ENCODE results near the gene LIN7A.

Gene LIN7A

GRCh38 chr12:80781313-80781712 lies 156.4 kb downstream of the LIN7A start:
- Histone ChIP-seq H3K4me3 (ENCODE audit: low read depth, low read length) (no peak overlapping the region), H3K27ac (no peak overlapping the region), H3K36me3 (replicated peaks) (no peaks in the 10 kb centered on the region), H3K27me3 (replicated peaks) (no peaks in the 10 kb centered on the region)
- in situ Hi-C loops (cut with HindIII; ENCODE audit: low pct_ligation_motif_present, low sequenced_read_pairs), result no loop called here
- no peak for TF ChIP-seq CTCF (IDR thresholded peaks at IDR 0.05; ENCODE audit: low read depth, low read length, missing control alignments)
- DNase-seq, result no peak

DNA sequence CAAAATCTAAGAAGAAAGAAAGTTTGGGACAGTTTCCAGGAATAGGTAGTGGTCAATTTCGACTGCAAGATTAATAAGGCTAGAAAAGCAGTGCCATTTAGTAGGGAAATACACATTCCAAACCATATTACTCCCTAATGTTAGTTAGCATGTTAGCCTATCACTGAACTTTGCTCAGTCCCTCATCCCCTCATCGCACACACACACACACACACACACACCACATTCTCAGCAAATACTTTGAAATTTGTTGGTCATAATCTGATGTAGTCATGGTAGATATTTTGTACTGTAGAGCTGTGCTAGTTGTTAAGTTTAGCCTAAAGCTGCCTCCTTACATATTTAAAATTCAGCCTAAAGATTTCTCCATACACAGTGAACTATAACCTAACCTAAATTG lies 157.0 kb downstream of the LIN7A start:
- Histone ChIP-seq H3K27me3 (replicated peaks) (no peaks in the 10 kb centered on the region), H3K36me3 (replicated peaks) (no peaks in the 10 kb centered on the region), H3K27ac (no peak overlapping the region), H3K4me3 (ENCODE audit: low read depth, low read length) (no peak overlapping the region)
- in situ Hi-C loops (cut with HindIII; ENCODE audit: low pct_ligation_motif_present, low sequenced_read_pairs), result no loop called here
- TF ChIP-seq CTCF (IDR thresholded peaks at IDR 0.05; ENCODE audit: low read depth, low read length, missing control alignments), result no peak
- no peak for DNase-seq

- TF ChIP-seq CTCF (IDR thresholded peaks at IDR 0.05; ENCODE audit: low read depth, low read length, missing control alignments), result no peak
- peak; percentile 93 for DNase-seq
- Histone ChIP-seq H3K4me3 (ENCODE audit: low read depth, low read length) (no peak overlapping the region), H3K36me3 (replicated peaks) (no peaks in the 10 kb centered on the region), H3K27me3 (replicated peaks) (no peaks in the 10 kb centered on the region), H3K27ac (peak overlapping the region; percentile 83)
- in situ Hi-C loops (cut with HindIII; ENCODE audit: low pct_ligation_motif_present, low sequenced_read_pairs), result no loop called here
Observed at GRCh38 chr12:80778005-80778541, 159.7 kb downstream of the LIN7A start.

DNA sequence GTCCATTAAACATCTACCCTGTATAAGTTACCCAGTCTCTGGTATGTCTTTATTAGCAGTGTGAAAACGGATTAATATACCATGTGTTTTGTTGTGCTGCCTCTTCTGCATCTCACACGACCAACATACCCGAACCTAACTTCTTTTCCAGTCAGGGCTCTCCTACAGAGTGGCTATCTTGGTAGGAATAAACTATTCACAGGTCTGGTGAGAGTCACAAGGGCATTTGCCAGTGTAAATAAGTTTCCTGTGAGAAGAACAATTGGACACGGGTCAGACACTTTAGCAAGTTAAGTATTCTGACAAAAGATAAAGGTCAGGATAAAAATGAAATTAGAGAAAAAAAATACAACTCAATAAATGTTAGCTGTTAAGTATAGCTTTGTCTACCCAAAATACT lies 160.1 kb downstream of the LIN7A start:
- Histone ChIP-seq H3K27ac (peak overlapping the region; percentile 83), H3K36me3 (replicated peaks) (no peaks in the 10 kb centered on the region), H3K4me3 (ENCODE audit: low read depth, low read length) (no peak overlapping the region), H3K27me3 (replicated peaks) (no peaks in the 10 kb centered on the region)
- no peak for DNase-seq
- in situ Hi-C loops (cut with HindIII; ENCODE audit: low pct_ligation_motif_present, low sequenced_read_pairs), result no loop called here
- no peak for TF ChIP-seq CTCF (IDR thresholded peaks at IDR 0.05; ENCODE audit: low read depth, low read length, missing control alignments)

DNA sequence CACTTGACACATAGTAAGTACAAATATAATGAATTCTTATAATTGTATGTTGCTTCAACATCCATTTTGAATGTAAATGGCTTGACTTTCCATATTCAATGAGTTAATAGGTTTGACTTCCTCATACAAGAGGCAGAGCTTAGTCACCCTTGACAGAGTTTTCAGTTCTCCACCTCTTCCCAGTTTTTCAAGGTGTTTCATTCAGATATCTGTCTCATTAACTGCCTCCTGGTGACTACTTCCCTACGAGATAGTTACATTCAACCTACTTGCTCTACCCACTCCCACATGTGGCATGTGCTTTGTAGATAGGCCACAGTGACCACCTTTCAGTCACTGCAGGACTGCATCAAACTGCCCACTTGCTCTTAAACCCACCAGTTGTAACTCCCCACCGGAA lies 161.0 kb downstream of the LIN7A start:
- TF ChIP-seq CTCF (IDR thresholded peaks at IDR 0.05; ENCODE audit: low read depth, low read length, missing control alignments), result no peak
- Histone ChIP-seq H3K4me3 (ENCODE audit: low read depth, low read length) (no peak overlapping the region), H3K27ac (no peak overlapping the region), H3K27me3 (replicated peaks) (no peaks in the 10 kb centered on the region), H3K36me3 (replicated peaks) (no peaks in the 10 kb centered on the region)
- in situ Hi-C loops (cut with HindIII; ENCODE audit: low pct_ligation_motif_present, low sequenced_read_pairs), result no loop called here
- no peak for DNase-seq

- no peak for TF ChIP-seq CTCF (IDR thresholded peaks at IDR 0.05; ENCODE audit: low read depth, low read length, missing control alignments)
- H3K27me3 ChIP-seq (replicated peaks), result no peaks in the 10 kb centered on the region
- H3K27ac ChIP-seq, result no peak overlapping the region
- DNase-seq, result no peak
- H3K4me3 ChIP-seq (ENCODE audit: low read depth, low read length), result no peak overlapping the region
- in situ Hi-C loops (cut with HindIII; ENCODE audit: low pct_ligation_motif_present, low sequenced_read_pairs), result no loop called here
- no peaks in the 10 kb centered on the region for H3K36me3 ChIP-seq (replicated peaks)
Observed at GRCh38 chr12:80770958-80771357, 166.8 kb downstream of the LIN7A start.

Measured in brain microvascular endothelial cell (primary cell).